Posterior vena cava (tissue), 2 donors: ENCODE data around the gene ABCF2. TPM values are rescaled to one million over a fixed set of nuclear protein-coding genes. Genes with fewer than 3 reads are reported as not detected.

Experiments used
- DNase-seq: peaks from one replicate; pipeline ENCODE4 v3.0.0-alpha.2; 2020; ENCODE audit warnings: low spot score
- intact Hi-C, 2 donors: fragments of 100-400 bp; cut with DNase I; formaldehyde crosslinking; loops; one replicate each; pipeline versions ENCODE4 v1.14.1 to v1.14.2; 2022 to 2023
- total RNA-seq, 2 donors: library from RNA; stranded (reverse); fragmentation: NEBNext Ultra II Directional; extraction: Animal tissue kit (Norgen Biotek cat#: 25700); gene quantifications; one replicate each; pipeline ENCODE4 v1.2.1, GENCODE V29; 2021
- donor health status: DM: yes; HTN: yes; CAD: no.
- donor health status: DM: yes; HTN: yes; CAD: no.

Gene ABCF2
- total RNA-seq, 2 donors from 2014 or later, result 24.4 to 27.4 TPM

DNA sequence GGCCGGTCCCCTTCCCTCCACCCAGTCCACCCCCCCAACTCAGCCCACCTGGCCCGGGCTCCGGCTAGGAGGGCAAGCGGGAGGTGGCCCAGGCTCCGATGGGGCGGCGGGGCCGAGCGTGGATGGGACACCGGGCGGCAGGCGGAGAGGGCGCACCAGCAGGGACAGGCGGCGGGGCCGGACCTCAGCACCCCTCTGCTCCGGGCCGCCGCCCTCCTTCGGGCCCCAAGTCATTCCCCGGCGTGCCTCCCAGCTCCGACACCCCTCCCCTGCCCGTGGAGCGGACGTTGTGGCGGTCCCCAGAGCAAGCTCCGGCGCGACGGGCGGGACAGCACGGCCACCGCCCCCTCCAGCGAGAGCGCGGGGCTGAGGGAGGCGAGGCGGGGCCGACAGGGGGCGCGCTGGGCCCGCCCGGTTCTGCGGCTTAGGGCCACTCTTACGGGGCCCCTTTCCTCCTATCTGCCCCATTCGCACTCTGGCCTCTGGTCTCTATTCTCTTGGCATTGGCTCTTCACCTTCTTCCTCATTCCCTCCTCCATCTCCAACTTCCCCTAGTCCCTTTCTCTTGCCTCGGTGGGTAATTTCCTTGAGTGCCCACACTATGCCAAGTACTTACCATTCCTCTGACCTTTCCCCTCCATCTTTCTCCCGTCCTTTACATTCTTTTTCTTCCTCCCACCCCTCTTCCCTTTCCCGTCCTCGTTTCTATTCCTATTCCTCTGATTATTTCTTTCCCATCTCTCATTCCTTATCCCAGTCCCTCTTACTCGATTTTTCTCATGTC, 58.8 kb downstream of the ABCF2 start:
- DNase-seq, result peak; percentile 78
- intact Hi-C loops, result loop anchor here in 1 of 2 donors (2.0 kb wide), 1 partner anchor 43 kb away; no protein-coding TSS in a partner anchor

DNA sequence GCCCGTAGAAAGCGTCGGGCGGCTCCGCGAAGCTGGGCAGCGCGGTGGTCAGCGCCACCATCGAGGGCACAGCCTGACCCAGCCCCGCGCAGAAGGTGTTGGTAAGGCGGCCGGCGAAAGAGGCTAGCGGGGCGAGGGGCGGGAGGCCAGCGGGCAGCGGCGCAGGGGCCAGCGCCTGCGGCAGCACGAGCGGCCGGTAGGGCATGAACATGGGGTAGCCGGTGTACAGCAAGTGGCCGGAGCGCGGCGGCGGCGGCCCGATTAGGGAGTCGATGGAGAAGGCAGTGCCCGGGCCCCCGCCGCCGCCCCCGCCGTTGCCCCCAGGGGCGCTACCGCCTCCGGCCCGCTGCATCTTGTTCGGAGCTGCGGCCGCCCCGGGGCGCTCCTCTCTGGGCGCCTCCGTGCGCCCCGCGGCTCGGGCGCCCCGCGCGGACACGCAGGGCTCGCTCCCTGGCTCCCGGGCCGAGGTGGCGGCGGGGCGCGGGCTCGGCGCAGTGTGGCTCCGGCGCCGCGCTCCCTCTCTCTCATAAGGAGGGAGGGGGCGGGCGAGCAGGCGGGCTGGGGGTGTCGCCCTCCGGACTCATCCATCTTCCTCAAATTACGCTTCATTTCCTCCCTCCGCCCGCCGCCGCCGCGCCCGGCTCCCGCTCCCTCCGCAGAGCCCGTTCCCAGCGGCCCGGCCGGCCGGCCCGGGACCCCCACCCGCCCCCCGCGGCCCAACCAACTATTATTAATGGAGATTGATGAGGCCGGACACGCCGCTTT, 59.6 kb downstream of the ABCF2 start, which contains the start of gene GBX1:
GBX1 (minus strand) TSS at position 498 of the 765 bp plus-strand sequence; CDS start at position 352, 146 bp downstream.
- peak; percentile 79 for DNase-seq
- intact Hi-C loops, result no loop called here

DNA sequence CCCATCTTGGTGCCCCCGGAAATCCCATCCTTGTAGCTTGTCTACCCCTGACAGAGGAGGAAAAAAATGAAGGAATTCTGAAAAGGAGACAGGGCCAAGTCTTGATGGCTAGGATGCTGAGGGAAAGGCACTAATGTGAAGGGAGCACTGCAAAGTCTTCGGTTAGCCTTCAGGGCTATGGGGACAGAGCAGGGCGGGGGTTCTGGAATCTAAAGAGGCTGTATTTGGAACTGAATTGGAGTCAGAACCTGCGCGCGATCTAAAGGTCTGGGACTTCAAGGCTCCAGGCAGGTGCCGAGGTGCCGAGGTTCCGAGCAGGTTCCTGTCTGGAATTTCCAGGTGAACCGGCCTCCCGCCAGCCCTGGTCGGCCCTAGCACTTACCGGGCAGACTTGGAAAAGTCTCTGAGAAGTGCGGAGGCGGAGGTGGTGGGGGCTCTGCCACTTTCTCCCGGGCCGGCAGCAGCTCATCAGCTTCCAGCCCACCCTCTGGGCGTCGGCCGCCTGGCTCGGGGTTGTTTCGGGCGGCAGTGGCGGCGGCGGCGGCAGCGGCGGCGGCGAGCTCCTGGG, 60.3 kb downstream of the ABCF2 start:
- peak; percentile 82 for DNase-seq
- intact Hi-C loops, result no loop called here

Other genes with a start within 250 kb of the ABCF2 start
- 10 to 100 TPM; 27.3 to 37.3 TPM for gene KCNH2, start 248.9 kb downstream of the ABCF2 start, total RNA-seq
- 10 to 100 TPM; 27.9 to 71.8 TPM for gene NOS3, start 236.2 kb downstream of the ABCF2 start, total RNA-seq
- gene ATG9B, start 202.7 kb downstream of the ABCF2 start, total RNA-seq, result not detected
- gene ABCB8, start 198.8 kb downstream of the ABCF2 start, total RNA-seq, result 10 to 100 TPM; 19.2 to 24.5 TPM
- 1 to 10 TPM; 1.4 to 1.5 TPM for gene ASIC3, start 178.7 kb downstream of the ABCF2 start, total RNA-seq
- gene CDK5, start 169.3 kb downstream of the ABCF2 start, total RNA-seq, result 1 to 10 TPM; 5.2 to 7.3 TPM
- gene SLC4A2, start 167.6 kb downstream of the ABCF2 start, total RNA-seq, result 100 to 1,000 TPM; 105 to 212 TPM
- gene FASTK, start 146.4 kb downstream of the ABCF2 start, total RNA-seq, result 10 to 100 TPM; 35.5 to 56.3 TPM
- 10 to 100 TPM; 27.4 to 27.7 TPM for gene TMUB1, start 143.7 kb downstream of the ABCF2 start, total RNA-seq
- gene AGAP3, start 140.7 kb downstream of the ABCF2 start, total RNA-seq, result 10 to 100 TPM; 55.7 to 63.6 TPM
- gene GBX1, start 59.5 kb downstream of the ABCF2 start, total RNA-seq, result not detected
- gene ASB10, start 40.0 kb downstream of the ABCF2 start, total RNA-seq, result not detected
- gene H2BK1, start 16.7 kb downstream of the ABCF2 start, total RNA-seq, result 1 to 10 TPM in 1 of 2 donors, not detected in 1; 1.1 TPM
- 10 to 100 TPM; 37.5 to 40.7 TPM for gene CHPF2, start 5.3 kb upstream of the ABCF2 start, total RNA-seq
- 10 to 100 TPM; 45.8 to 68.4 TPM for gene SMARCD3, start 21.5 kb upstream of the ABCF2 start, total RNA-seq
- 10 to 100 TPM; 33.0 to 37.9 TPM for gene NUB1, start 114.6 kb upstream of the ABCF2 start, total RNA-seq
- 1 to 10 TPM; 4.1 to 6.2 TPM for gene WDR86, start 182.8 kb upstream of the ABCF2 start, total RNA-seq
- 1 to 10 TPM in 1 of 2 donors, under 1 TPM in 1; 0.42 to 1.1 TPM for gene CRYGN, start 212.9 kb upstream of the ABCF2 start, total RNA-seq